GM12891 (cell line): ENCODE results near the gene RPH3AL.

ENCODE experiments used
- PAX5 ChIP-seq: IDR thresholded peaks from 2 replicates; pipeline ENCODE4 v1.6.1; 2011; ENCODE audit warnings: low read length, moderate library complexity, mild to moderate bottlenecking; ENCODE audit not compliant: insufficient read depth, severe bottlenecking
- POLR2A ChIP-seq: IDR thresholded peaks from 2 replicates; pipeline ENCODE4 v1.6.1; 2011; ENCODE audit warnings: low read depth, low read length, control low read depth
- POLR2AphosphoS5 ChIP-seq: IDR thresholded peaks from 2 replicates; pipeline ENCODE4 v1.6.1; 2011; ENCODE audit warnings: low read depth, low read length, control low read depth
- SPI1 ChIP-seq: IDR thresholded peaks from 2 replicates; pipeline ENCODE4 v1.6.1; 2011; ENCODE audit warnings: low read depth, low read length, control low read depth
- TAF1 ChIP-seq: IDR thresholded peaks from 2 replicates; pipeline ENCODE4 v1.6.1; 2011; ENCODE audit warnings: low read depth, low read length, control low read depth

DNA sequence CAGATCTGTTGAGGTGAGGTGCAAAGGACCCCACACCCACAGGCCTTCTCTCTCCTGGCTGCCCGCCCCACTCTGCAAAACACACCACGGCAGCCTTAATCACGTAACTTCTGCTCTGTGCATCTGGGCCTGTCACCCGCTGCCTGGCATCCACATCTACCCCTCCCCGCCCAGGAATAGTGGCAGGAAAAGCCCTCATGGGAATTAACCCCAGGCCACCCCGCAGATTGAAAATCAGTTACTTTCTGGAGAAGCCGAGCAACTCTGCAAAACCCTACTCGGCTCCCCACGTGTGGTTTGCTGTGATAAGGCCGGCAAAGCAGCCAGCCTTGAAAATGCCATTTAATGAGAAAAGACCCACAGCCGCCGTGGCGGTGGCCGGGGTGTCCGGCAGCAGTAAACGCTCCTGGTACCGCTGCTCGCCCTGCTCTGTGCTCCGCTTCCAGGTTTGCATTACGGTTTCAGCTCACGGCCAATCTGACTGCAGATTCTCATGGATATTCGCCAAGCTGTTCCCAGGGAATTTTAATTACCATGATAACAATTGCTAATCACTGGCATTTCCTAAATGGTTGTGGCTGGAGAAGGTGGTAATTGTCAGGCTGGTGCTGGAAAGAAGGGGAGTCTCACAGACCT is 93.1 kb downstream of the RPH3AL start:
- TF ChIP-seq TAF1 (no peak), POLR2AphosphoS5 (no peak), POLR2A (no peak), PAX5 (no peak), SPI1 (no peak)
